K562 (cell line): ENCODE measurements around the gene RBFA.

Experiments used
- CEBPB ChIP-seq: fragments of 450-650 bp; IDR thresholded peaks from 2 replicates; pipeline ENCODE4 v1.6.1; 2016; ENCODE audit warnings: missing genetic modification characterization, missing compliant biosample characterization
- MNT ChIP-seq, 2 experiments: fragments of 450-650 bp; conservative IDR thresholded peaks; 2 replicates each; pipeline ENCODE4 v1.6.1; 2017; ENCODE audit warnings: mild to moderate bottlenecking in 2 of 2, moderate library complexity in 2 of 2
- TFAP4 ChIP-seq: sonication (generic); formaldehyde crosslinking; IDR thresholded peaks from 2 replicates; pipeline ENCODE4 v1.8.0; 2022; ENCODE audit warnings: missing genetic modification reagents, mild to moderate bottlenecking, moderate library complexity, borderline replicate concordance

- TF ChIP-seq TFAP4 (CRISPR knock-in tag) (no peak), MNT (conservative IDR thresholded peaks at IDR 0.05) (no peak), CEBPB (no peak)
These were observed 47.5 kb upstream of the RBFA start for GRCh38 chr18:79986726-79987125.
